Uterus (tissue), 4 donors: ENCODE measurements around the gene NOXA1. TPM values are rescaled to one million over a fixed set of nuclear protein-coding genes. Genes with fewer than 3 reads are reported as not detected.
"Not testable (repeated sequence)": the region's sequence is repeated elsewhere in the genome, so short reads cannot be mapped to it uniquely, and the experiment has no call there.

ENCODE experiments used
- DNase-seq, 2 donors: peaks; one replicate each; pipeline ENCODE4 v3.0.0-alpha.2; 2019 to 2020
- H3K27ac ChIP-seq, 2 donors: fragments of 200-600 bp; sonication (generic); 1 replicate in 1 of 2; 2 replicates in 1 of 2; pipeline ENCODE4 v1.5.1; 2016 to 2018
- H3K27me3 ChIP-seq, 2 donors: fragments of 200-600 bp; sonication (generic); one replicate each; pipeline ENCODE4 v1.5.1; 2018 to 2019; ENCODE audit warnings: control low read depth in 1 of 2
- H3K36me3 ChIP-seq, 2 donors: fragments of 200-600 bp; sonication (generic); one replicate each; pipeline ENCODE4 v1.5.1; 2019; ENCODE audit warnings: control low read depth in 1 of 2
- H3K4me1 ChIP-seq, 2 donors: fragments of 200-600 bp; sonication (generic); one replicate each; pipeline ENCODE4 v1.5.1; 2018 to 2019; ENCODE audit warnings: control low read depth in 1 of 2
- H3K4me3 ChIP-seq, 2 donors: fragments of 200-600 bp; sonication (generic); 1 replicate in 1 of 2; 2 replicates in 1 of 2; pipeline ENCODE4 v1.5.1; 2018 to 2019; ENCODE audit warnings: mild to moderate bottlenecking in 1 of 2
- H3K9me3 ChIP-seq, 2 donors: fragments of 200-600 bp; sonication (generic); one replicate each; pipeline ENCODE4 v1.5.1; 2019; ENCODE audit warnings: control low read depth in 1 of 2
- CTCF ChIP-seq, 4 experiments: fragments of 200-600 bp in 2 of 4; fragments of 450-650 bp in 2 of 4; sonication (generic) in 2 of 4; IDR thresholded peaks; one replicate each; pipeline ENCODE4 v1.5.1; 2016 to 2019; ENCODE audit warnings: antibody characterized with exemption in 4 of 4, mild to moderate bottlenecking in 2 of 4, moderate library complexity in 1 of 4
- POLR2A ChIP-seq, 2 donors: fragments of 450-650 bp; IDR thresholded peaks; one replicate each; pipeline ENCODE4 v1.6.1; 2016; ENCODE audit warnings: antibody characterized with exemption in 2 of 2, mild to moderate bottlenecking in 1 of 2, moderate library complexity in 1 of 2
- intact Hi-C: fragments of 100-400 bp; cut with DNase I; formaldehyde crosslinking; loops from one replicate; pipeline ENCODE4 v1.15.1; 2023; ENCODE audit warnings: low total_unique reads
- total RNA-seq, 4 donors: library from RNA; depleted of rRNA in 3 of 4; stranded (reverse); fragments of >200 nt in 3 of 4; gene quantifications; one replicate each; pipeline versions ENCODE4 v1.1.0 to v1.2.4, GENCODE V29; 2014 to 2023
- donor health status: DM: yes; HTN: yes; CAD: no.

The NOXA1 gene
- total RNA-seq, 4 donors from 2014 or later, result 0.29 to 13.3 (median 3.4) TPM

DNA sequence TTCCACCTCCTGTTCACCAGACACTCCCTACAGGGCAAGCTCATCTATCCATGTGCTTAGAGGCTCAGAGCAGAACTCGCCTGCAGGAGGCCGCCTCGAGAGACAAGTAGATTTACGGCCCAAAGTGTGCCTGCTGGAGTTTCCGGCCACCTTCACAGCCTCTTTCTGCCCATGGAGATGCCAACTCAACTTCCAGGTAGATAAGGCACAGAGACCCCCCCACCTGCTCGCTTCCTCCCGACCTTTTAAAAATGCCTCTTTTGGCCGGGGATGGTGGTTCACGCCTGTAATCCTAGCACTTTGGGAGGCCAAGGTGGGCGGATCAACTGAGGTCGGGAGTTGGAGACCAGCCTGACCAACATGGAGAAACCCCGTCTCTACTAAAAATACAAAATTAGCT lies 46.8 kb upstream of the NOXA1 start:
- DNase-seq, result no peak
- Histone ChIP-seq H3K4me3 (no peak overlapping the region), H3K4me1 (no peaks in the 10 kb centered on the region), H3K9me3 (no peaks in the 10 kb centered on the region), H3K27me3 (no peaks in the 10 kb centered on the region), H3K36me3 (no peaks in the 10 kb centered on the region), H3K27ac (no peak overlapping the region)
- intact Hi-C loops, result no loop called here
- no peak for TF ChIP-seq POLR2A (IDR thresholded peaks at IDR 0.05)
- no peak for TF ChIP-seq CTCF (IDR thresholded peaks at IDR 0.05)

DNA sequence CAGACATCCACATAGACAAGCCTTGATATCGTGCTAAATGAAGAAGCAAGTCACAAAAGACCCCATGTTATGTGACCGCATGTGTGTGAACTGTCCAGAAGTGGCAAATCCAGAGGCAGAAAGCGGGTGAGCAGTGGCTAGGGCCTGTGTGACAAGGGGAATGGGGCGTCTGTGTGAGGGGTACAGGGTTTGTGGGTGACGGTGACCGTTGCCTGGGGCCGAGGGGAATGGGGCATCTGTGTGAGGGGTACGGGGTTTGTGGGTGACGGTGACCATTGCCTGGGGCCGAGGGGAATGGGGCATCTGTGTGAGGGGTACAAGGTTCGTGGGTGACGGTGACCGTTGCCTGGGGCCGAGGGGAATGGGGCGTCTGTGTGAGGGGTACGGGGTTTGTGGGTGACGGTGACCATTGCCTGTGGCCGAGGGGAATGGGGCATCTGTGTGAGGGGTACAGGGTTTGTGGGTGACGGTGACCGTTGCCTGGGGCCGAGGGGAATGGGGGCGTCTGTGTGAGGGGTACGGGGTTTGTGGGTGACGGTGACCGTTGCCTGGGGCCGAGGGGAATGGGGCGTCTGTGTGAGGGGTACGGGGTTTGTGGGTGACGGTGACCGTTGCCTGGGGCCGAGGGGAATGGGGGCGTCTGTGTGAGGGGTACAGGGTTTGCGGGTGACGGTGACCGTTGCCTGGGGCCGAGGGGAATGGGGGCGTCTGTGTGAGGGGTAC lies 44.3 kb upstream of the NOXA1 start:
- H3K9me3 ChIP-seq, H3K27ac ChIP-seq: not testable (repeated sequence)

GRCh38 chr9:137379761-137380161 lies 43.4 kb upstream of the NOXA1 start:
- intact Hi-C loops, result no loop called here
- no peaks in the 10 kb centered on the region for H3K9me3 ChIP-seq
- no peaks in the 10 kb centered on the region for H3K4me1 ChIP-seq
- no peak for TF ChIP-seq CTCF (IDR thresholded peaks at IDR 0.05)
- no peak for TF ChIP-seq POLR2A (IDR thresholded peaks at IDR 0.05)
- H3K4me3 ChIP-seq, result no peak overlapping the region
- no peak for DNase-seq
- H3K27ac ChIP-seq, result no peak overlapping the region
- no peaks in the 10 kb centered on the region for H3K36me3 ChIP-seq
- no peaks in the 10 kb centered on the region for H3K27me3 ChIP-seq

More for the DNA sequence above, 44.3 kb upstream of the NOXA1 start:
- intact Hi-C loops, DNase-seq, H3K4me1 ChIP-seq, H3K36me3 ChIP-seq, H3K27me3 ChIP-seq, H3K4me3 ChIP-seq: not testable (repeated sequence)

DNA sequence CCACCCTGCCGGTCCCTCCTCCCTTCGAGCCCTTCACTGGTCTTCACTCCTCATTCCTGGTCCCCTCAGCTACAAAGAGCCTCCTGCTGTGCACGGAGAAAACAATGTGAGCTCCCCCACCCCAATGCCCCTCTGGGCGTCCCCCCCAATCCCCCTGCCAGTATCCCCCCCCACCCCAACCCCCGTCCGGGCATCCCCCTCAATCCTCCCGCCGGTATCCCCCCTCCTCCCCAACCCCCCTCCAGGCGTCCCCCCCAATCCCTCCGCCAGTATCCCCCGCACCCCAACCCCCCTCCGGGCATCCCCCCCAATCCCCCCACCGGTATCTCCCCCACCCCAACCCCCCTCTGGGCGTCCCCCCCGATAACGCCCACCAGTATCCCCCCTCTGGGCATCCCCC lies 43.0 kb upstream of the NOXA1 start:
- H3K4me3 ChIP-seq, result no peak overlapping the region
- TF ChIP-seq CTCF (IDR thresholded peaks at IDR 0.05) (no peak), POLR2A (IDR thresholded peaks at IDR 0.05) (no peak)
- no peaks in the 10 kb centered on the region for H3K4me1 ChIP-seq
- H3K9me3 ChIP-seq, result no peaks in the 10 kb centered on the region
- no peak for DNase-seq
- intact Hi-C loops, result no loop called here
- no peaks in the 10 kb centered on the region for H3K36me3 ChIP-seq
- no peak overlapping the region for H3K27ac ChIP-seq
- no peaks in the 10 kb centered on the region for H3K27me3 ChIP-seq

DNA sequence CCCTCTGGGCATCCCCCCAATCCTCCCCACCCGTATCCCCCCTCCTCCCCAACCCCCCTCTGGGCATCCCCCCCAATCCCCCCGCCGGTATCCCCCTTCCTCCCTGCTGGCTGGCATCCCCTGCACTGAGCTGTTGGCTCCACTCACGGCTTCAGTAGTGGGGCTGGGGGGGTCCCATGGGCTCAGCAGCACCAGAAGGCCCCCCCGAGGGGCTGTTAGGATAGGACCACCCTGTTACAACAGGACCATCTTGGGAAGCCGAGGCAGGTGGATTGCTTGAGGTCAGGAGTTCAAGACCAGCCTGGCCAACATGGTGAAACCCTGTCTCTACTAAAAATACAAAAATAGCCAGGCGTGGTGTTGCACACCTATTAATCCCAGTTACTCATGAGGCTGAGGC lies 42.6 kb upstream of the NOXA1 start:
- Histone ChIP-seq H3K4me3 (no peak overlapping the region), H3K9me3 (no peaks in the 10 kb centered on the region), H3K4me1 (no peaks in the 10 kb centered on the region), H3K27me3 (no peaks in the 10 kb centered on the region), H3K36me3 (no peaks in the 10 kb centered on the region), H3K27ac (no peak overlapping the region)
- DNase-seq, result no peak
- no peak for TF ChIP-seq POLR2A (IDR thresholded peaks at IDR 0.05)
- no peak for TF ChIP-seq CTCF (IDR thresholded peaks at IDR 0.05)
- intact Hi-C loops, result no loop called here
